ENCODE results near the gene MT3. TPM values are rescaled to one million over a fixed set of nuclear protein-coding genes. Genes with fewer than 3 reads are reported as not detected.

The MT3 gene
- total and polyA plus RNA-seq, 12 donors, result 5.5 to 354 (median 46.4) TPM

DNA sequence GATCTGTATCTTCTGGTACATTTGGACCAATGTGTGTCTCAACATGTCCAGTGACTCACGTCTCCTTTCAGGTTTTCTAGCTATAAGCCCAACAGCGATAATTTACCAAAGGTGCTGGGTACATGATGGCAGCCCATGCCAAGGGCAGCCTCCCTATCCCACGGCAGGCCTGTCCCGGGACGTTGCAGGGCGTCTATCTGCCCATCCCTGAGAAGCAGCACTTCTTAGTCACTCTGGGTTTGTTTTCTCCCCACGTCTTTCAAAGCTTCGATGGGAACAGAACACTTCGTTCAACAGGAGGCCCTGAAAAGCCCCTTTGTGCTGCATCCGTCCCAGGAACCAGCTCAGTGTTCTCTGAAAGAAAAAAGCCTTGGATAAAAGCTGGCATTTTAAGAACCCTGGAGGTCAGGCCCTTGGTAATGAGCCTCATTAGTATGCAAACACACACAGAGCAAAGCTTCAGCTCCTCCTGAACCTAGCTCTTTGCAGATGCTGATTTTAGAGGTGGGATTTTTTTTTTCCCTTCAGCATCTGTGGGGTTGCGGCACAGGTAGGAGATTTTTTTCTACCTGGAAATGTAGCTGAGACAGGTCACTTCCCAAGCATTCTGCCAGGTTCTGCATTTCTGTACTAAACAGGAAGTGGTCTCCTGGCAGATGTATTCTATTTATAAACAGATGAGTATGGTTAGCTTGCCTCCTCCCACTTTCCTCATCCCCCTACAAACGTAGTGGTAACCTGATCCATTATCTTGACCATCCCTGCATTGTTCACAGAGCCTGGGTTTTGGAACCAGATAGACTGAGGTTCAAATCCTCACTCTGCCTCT lies 42.0 kb upstream of the MT3 start:
- DNase-seq, result peak in 3 of 7 donors; percentile 25 to 54 (median 32)
- Histone ChIP-seq H3K27ac (peak overlapping the region in 4 of 5 donors; percentile 32 to 81 (median 64)), H3K4me1 (replicated peaks in 1 of 2) (peaks cover 13 to 24% of the 10 kb centered on the region in 2 donors), H3K36me3 (replicated peaks in 1 of 2) (no peaks in the 10 kb centered on the region), H3K9me3 (replicated peaks in 1 of 3) (no peaks in the 10 kb centered on the region), H3K27me3 (no peaks in the 10 kb centered on the region), H3K4me3 (no peak overlapping the region)
- no peak for TF ChIP-seq POLR2A (IDR thresholded peaks at IDR 0.05)
- TF ChIP-seq, protein P1, sequence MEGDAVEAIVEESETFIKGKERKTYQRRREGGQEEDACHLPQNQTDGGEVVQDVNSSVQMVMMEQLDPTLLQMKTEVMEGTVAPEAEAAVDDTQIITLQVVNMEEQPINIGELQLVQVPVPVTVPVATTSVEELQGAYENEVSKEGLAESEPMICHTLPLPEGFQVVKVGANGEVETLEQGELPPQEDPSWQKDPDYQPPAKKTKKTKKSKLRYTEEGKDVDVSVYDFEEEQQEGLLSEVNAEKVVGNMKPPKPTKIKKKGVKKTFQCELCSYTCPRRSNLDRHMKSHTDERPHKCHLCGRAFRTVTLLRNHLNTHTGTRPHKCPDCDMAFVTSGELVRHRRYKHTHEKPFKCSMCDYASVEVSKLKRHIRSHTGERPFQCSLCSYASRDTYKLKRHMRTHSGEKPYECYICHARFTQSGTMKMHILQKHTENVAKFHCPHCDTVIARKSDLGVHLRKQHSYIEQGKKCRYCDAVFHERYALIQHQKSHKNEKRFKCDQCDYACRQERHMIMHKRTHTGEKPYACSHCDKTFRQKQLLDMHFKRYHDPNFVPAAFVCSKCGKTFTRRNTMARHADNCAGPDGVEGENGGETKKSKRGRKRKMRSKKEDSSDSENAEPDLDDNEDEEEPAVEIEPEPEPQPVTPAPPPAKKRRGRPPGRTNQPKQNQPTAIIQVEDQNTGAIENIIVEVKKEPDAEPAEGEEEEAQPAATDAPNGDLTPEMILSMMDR (IDR thresholded peaks at IDR 0.05), result no peak
- WGBS, 4 donors, result 25 to 34% (median 28%) methylated on average over 11 to 12 of the region's 12 CpGs
- intact Hi-C loops (cut with DNase I), result no loop called here

DNA sequence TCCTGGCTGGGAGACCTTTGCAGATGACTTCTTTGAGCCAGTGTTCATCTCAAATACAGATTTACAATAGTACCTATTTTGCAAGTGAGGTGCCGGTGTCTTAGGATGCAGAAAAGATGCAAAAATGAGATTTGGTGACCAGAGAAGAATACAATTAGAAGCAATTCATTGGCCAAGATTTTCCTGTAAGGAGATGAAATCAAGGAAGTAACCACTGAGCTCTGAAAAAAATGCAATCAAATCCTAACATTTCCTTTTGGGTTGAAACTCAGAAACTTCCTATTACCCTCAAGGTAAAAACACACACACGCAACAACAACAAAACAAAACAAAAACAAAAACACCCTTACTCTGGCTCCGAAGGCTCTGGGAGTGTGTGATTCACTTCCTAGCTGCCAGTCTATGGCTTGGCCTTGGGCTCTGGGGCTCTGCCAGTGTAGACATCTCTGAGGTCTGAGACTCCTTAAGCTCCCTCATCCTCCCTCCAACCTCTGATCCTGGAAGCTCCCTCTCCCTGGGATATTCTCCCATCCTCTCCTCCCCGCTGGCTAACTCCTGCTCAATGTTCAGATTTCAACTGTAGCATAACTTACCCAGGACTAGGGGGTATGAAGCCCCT lies 41.3 kb upstream of the MT3 start:
- peak in 6 of 7 donors; percentile 60 to 80 (median 68) for DNase-seq

DNA sequence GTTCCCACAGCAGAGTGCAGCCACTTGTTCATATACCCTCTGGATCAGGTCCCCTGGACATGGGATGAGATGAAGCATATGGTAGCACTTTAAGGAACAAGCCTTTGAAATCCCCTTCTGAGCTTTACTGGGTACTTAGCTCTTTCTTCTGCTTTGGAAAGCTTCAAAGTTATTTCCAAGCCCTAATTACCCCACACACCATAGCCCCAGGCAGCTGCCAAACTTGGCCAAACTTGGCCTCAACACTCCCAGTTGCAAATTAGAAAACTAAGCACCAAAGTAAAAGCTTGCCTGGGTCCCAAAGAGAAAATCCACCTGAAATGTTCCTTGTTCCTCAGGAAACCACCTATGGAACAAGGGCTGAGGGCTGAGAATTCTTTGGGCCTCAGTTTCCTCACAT lies 40.2 kb upstream of the MT3 start:
- TF ChIP-seq, protein P1 (IDR thresholded peaks at IDR 0.05), result no peak
- TF ChIP-seq POLR2A (IDR thresholded peaks at IDR 0.05), result no peak
- Histone ChIP-seq H3K4me3 (no peak overlapping the region), H3K4me1 (replicated peaks in 1 of 2) (peaks cover 16 to 30% of the 10 kb centered on the region in 2 donors), H3K9me3 (replicated peaks in 1 of 3) (no peaks in the 10 kb centered on the region), H3K36me3 (replicated peaks in 1 of 2) (no peaks in the 10 kb centered on the region), H3K27ac (peak overlapping the region in 2 of 5 donors; percentile 6 to 24), H3K27me3 (no peaks in the 10 kb centered on the region)
- DNase-seq, result no peak
- intact Hi-C loops (cut with DNase I), result no loop called here

More for the DNA sequence above, 41.3 kb upstream of the MT3 start:
- Histone ChIP-seq H3K9me3 (replicated peaks in 1 of 3) (no peaks in the 10 kb centered on the region), H3K4me3 (no peak overlapping the region), H3K27me3 (no peaks in the 10 kb centered on the region), H3K36me3 (replicated peaks in 1 of 2) (no peaks in the 10 kb centered on the region), H3K4me1 (replicated peaks in 1 of 2) (peaks cover 16 to 30% of the 10 kb centered on the region in 2 donors), H3K27ac (peak overlapping the region in 4 of 5 donors; percentile 9 to 81 (median 64))
- TF ChIP-seq, protein P1 (IDR thresholded peaks at IDR 0.05), result no peak
- no peak for TF ChIP-seq POLR2A (IDR thresholded peaks at IDR 0.05)
- 50 to 58% (median 55%) methylated on average over 4 of the region's 4 CpGs for WGBS, 4 donors
- intact Hi-C loops (cut with DNase I), result no loop called here

GRCh38 chr16:56549744-56550385 lies 39.5 kb upstream of the MT3 start:
- Histone ChIP-seq H3K36me3 (replicated peaks in 1 of 2) (no peaks in the 10 kb centered on the region), H3K27me3 (no peaks in the 10 kb centered on the region), H3K4me1 (replicated peaks in 1 of 2) (peaks cover 16 to 30% of the 10 kb centered on the region in 2 donors), H3K9me3 (replicated peaks in 1 of 3) (no peaks in the 10 kb centered on the region), H3K4me3 (no peak overlapping the region), H3K27ac (peak overlapping the region in 2 of 5 donors; percentile 6 to 75)
- WGBS, 4 donors, result 78 to 87% (median 83%) methylated on average over 5 of the region's 5 CpGs
- TF ChIP-seq, protein P1 (IDR thresholded peaks at IDR 0.05), result no peak
- no peak for TF ChIP-seq POLR2A (IDR thresholded peaks at IDR 0.05)
- DNase-seq, result peak in 1 of 7 donors; percentile 18
- intact Hi-C loops (cut with DNase I), result no loop called here
